LHCN-M2 (cell line): Measurements from ENCODE around the gene HERC4. TPM values are rescaled to one million over a fixed set of nuclear protein-coding genes. Genes with fewer than 3 reads are reported as not detected.
A peak's percentile ranks its signal among the peaks of the same experiment; 100 is the strongest.
"Not testable (repeated sequence)": the region's sequence is repeated elsewhere in the genome, so short reads cannot be mapped to it uniquely, and the experiment has no call there.

Source experiments
- DNase-seq: peaks from one replicate; pipeline ENCODE4 v3.0.0-alpha.2; 2012; ENCODE audit warnings: low read depth
- total RNA-seq: library from RNA; depleted of rRNA; stranded (reverse); fragments of >200 nt; gene quantifications from 2 replicates; pipeline ENCODE4 v1.2.3, GENCODE V29; 2014; rRNA removed

Gene HERC4
- total RNA-seq, 1 experiment from 2014 or later, result 82.8 TPM

GRCh38 chr10:67884313-67884841 is 190.7 kb downstream of the HERC4 start, which contains the start of gene SIRT1:
SIRT1 (plus strand) TSS chr10:67884656; CDS start chr10:67884722, 66 bp downstream.
- peak; percentile 90 for DNase-seq

GRCh38 chr10:67883710-67884312 is 191.3 kb downstream of the HERC4 start:
- DNase-seq, result no peak

GRCh38 chr10:67878133-67878532 is 196.9 kb downstream of the HERC4 start:
- DNase-seq, result no peak

- DNase-seq, result not testable (repeated sequence)
Measured at GRCh38 chr10:67877421-67877820, 197.7 kb downstream of the HERC4 start.

GRCh38 chr10:67875340-67876238 is 199.5 kb downstream of the HERC4 start:
- no peak for DNase-seq

Other genes with a start within 250 kb of the HERC4 start
- 6.9 and 9.4 TPM in 2 replicates for gene DNAJC12, start 237.1 kb downstream of the HERC4 start, total RNA-seq
- 14.7 and 17.8 TPM in 2 replicates for gene SIRT1, start 190.6 kb downstream of the HERC4 start, total RNA-seq
- gene MYPN, start 34.2 kb upstream of the HERC4 start, total RNA-seq, result 31.8 and 32.7 TPM in 2 replicates
- 0.11 TPM in 1 of 2 replicates, not detected in the other for gene ATOH7, start 156.8 kb upstream of the HERC4 start, total RNA-seq